GM10266 (cell line): ENCODE results near the gene NFATC3.
A peak's percentile ranks its signal among the peaks of the same experiment; 100 is the strongest.

Experiments
- DNase-seq: peaks from one replicate; pipeline ENCODE4 v3.0.0; 2012; ENCODE audit errors: extremely low spot score
- CTCF ChIP-seq: IDR thresholded peaks from 2 replicates; pipeline ENCODE4 v1.5.1; 2012; ENCODE audit warnings: mild to moderate bottlenecking, low read depth; ENCODE audit not compliant: control insufficient read depth, insufficient read depth; ENCODE audit errors: missing control alignments

The NFATC3 gene

DNA sequence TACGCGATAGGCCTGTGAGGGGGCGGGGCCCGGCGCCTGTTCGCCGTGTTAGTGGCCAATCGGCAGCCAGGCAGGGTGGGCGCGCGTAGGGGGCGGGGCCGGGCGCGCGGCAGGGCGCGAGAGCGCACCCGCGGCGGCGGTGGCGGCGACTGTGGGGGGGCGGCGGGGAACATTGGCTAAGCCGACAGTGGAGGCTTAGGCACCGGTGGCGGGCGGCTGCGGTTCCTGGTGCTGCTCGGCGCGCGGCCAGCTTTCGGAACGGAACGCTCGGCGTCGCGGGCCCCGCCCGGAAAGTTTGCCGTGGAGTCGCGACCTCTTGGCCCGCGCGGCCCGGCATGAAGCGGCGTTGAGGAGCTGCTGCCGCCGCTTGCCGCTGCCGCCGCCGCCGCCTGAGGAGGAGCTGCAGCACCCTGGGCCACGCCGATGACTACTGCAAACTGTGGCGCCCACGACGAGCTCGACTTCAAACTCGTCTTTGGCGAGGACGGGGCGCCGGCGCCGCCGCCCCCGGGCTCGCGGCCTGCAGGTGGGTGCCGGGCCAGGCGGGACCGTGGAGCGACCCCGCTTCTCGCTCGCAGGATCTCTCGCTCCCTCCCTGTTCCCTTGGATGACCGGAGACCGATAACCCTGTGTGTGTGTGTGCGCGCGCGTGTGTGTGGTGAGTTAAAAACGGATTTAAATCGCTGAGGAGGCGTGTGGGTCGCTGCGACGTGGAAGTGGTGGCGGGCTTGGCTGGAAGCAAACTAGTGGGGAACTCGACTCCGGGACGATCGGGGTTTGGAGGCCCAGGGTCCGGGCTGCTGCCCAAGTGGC, at the start of gene NFATC3:
Gene NFATC3 (plus strand): TSS at position 112 of the 813 bp plus-strand sequence. CDS start 312 bp downstream, at position 424.
- no peak for TF ChIP-seq CTCF

DNA sequence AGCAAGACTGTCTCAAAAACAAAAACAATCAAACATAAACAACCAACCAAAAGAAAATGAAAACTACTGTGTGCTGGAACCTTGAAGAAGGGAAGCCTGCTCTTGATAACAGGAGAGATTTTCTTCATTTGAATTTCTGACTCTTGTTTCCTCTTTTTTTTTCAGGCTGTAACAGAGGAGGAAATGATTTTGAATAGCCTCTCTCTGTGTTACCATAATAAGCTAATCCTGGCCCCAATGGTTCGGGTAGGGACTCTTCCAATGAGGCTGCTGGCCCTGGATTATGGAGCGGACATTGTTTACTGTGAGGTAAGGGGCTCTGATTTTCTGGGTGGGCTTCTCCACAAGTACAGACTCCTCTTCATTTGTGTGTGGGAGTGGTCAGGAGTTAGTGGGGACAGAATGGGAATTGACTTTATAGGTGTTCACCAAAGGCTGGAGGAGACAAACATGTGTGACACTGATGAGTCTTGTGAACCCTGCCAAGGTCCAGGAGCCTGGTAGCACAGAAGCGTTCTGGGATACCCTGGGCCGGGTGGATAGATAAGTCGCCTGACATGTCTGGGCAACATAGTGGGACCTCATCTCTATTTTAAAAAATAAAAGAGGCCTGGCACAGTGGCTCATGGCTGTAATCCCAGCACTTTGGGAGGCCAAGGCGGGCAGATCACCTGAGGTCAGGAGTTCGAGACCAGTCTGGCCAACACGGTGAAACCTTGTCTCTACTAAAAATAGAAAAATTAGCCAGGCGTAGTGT, 47.2 kb upstream of the NFATC3 start:
- peak; percentile 28 for DNase-seq
- no peak for TF ChIP-seq CTCF

More for the DNA sequence above, at the start of gene NFATC3:
- peak; percentile 98 for DNase-seq

DNA sequence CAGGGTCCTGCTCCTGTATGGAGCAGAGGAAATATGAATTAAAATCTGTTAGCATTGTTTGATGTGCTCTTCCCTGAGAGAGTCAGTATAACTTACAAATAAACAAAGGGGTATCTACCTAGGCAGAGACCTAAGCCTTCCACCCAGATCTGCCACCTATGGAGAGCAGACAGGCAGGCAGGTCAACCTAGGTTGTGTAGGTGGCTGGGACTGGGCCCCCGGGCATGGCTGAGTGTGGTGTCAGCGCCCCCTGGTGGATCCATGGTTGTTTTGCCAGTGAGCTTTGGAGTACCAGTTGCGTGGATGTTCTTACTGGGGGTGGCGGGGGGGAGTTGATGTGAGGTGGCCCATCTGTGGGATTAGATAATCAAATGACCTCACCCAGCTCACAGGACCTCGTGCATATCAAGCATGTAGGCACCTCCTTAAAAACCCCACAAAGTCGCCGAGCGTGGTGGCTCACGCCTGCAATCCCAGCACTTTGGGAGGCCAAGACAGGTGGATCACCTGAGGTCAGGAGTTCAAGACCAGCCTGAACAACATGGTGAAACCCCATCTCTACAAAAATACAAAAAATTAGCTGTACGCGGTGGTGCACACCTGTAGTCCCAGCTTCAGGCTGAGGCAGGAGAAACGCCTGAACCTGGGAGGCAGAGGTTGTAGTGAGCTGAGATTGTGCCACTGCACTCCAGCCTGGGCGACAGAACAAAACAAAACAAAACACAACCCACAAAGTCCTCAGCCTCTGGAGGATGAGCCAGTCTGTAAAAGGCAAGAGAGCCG, 44.5 kb upstream of the NFATC3 start:
- peak; percentile 81 for DNase-seq
- peak; percentile 83 for TF ChIP-seq CTCF

DNA sequence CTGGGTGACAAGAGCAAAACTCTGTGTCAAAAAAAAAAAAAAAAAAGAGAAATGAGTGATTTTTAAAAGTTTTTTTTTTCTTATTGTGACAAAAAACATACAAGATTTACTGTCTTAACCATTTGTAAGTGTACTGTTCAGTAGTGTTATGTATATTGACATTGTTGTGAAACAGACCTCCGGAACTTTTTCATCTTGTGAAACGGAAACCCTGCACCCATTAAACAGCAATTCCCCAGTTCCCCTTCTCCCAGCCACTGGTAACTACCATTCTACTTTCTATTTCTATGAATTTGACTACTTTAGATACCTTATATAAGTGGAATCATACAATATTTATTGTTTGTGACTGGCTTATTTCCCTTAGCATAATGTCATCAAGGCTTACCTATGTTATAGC, 43.4 kb upstream of the NFATC3 start:
- no peak for TF ChIP-seq CTCF
- no peak for DNase-seq

DNA sequence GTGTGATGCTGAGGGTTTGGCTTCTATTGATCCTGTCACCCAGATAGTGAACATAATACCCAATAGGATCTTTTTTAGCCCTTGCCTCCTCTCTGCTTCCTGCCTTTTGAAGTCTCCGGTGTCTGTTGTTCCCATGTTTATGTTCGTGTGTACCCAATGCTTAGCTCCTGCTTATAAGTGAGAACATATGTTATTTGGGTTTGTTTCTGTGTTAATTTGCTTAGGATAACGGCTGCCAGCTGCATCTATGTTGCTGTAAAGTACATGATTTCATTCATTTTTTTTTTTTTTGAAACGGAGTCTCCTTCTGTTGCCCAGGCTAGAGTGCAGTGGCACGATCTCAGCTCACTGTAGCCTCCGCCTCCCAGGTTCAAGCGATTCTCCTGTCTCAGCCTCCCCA, 39.1 kb upstream of the NFATC3 start:
- DNase-seq = no peak
- TF ChIP-seq CTCF = no peak

DNA sequence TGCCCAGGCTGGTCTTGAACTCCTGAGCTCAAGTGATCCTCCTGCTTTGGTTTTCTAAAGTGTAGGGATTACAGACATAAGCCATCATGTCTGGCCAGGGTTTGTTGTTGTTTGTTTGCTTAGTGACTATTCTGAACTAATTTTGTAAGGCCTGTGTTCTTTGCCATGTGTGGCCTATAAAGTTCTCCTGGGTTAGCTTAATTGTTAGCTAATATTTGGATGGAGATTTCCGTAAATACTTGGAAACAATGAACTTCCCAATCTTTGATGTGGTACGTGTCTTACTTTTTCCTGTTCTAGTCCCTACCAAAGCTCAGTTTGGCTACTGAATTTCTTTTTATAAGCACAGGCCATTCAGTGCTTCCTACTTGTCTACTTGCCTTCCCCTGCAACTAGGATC, 37.2 kb upstream of the NFATC3 start:
- no peak for TF ChIP-seq CTCF
- DNase-seq = no peak
